ENCODE measurements around the gene NPEPL1. TPM values are rescaled to one million over a fixed set of nuclear protein-coding genes. Genes with fewer than 3 reads are reported as not detected.
"Not testable (repeated sequence)": the region's sequence is repeated elsewhere in the genome, so short reads cannot be mapped to it uniquely, and the experiment has no call there.

Gene NPEPL1
- total RNA-seq, 1 experiment from 2014 or later: 18.1 TPM

GRCh38 chr20:58721951-58722778 lies 29.6 kb downstream of the NPEPL1 start:
- Mint-ChIP-seq H3K27me3 (ENCODE audit: unreplicated experiment) (peaks cover 81% of the 10 kb centered on the region), H3K27ac (ENCODE audit: unreplicated experiment) (no peak overlapping the region), H3K4me1 (ENCODE audit: low read depth, unreplicated experiment) (no peaks in the 10 kb centered on the region), H3K9me3 (ENCODE audit: low read depth, unreplicated experiment) (no peaks in the 10 kb centered on the region), H3K36me3 (ENCODE audit: insufficient read depth, unreplicated experiment) (no peaks in the 10 kb centered on the region), H3K4me3 (ENCODE audit: low read depth, unreplicated experiment) (no peak overlapping the region)
- no peak for TF ChIP-seq CTCF (IDR thresholded peaks at IDR 0.05; ENCODE audit: unreplicated experiment)
- CTCF ChIA-PET: interaction anchor here (0.7 to 1.0 kb wide), 2 partner anchors 24 to 1350 kb away, joined by 3 read pairs; no protein-coding TSS in a partner anchor
- no peak for DNase-seq
- intact Hi-C loops (cut with micrococcal nuclease; ENCODE audit: unreplicated experiment): no loop called here
- no TSS peak for BruUV-seq (replicated peaks)

GRCh38 chr20:58722877-58723627 lies 30.5 kb downstream of the NPEPL1 start:
- Mint-ChIP-seq H3K36me3 (ENCODE audit: insufficient read depth, unreplicated experiment) (no peaks in the 10 kb centered on the region), H3K9me3 (ENCODE audit: low read depth, unreplicated experiment) (no peaks in the 10 kb centered on the region), H3K4me1 (ENCODE audit: low read depth, unreplicated experiment) (no peaks in the 10 kb centered on the region), H3K27me3 (ENCODE audit: unreplicated experiment) (peaks cover 81% of the 10 kb centered on the region), H3K27ac (ENCODE audit: unreplicated experiment) (no peak overlapping the region), H3K4me3 (ENCODE audit: low read depth, unreplicated experiment) (no peak overlapping the region)
- intact Hi-C loops (cut with micrococcal nuclease; ENCODE audit: unreplicated experiment): no loop called here
- no peak for TF ChIP-seq CTCF (IDR thresholded peaks at IDR 0.05; ENCODE audit: unreplicated experiment)
- no TSS peak for BruUV-seq (replicated peaks)
- no peak for DNase-seq
- CTCF ChIA-PET: interaction anchor here (0.6 to 1.0 kb wide), 3 partner anchors 25 to 1351 kb away, joined by 3 read pairs; no protein-coding TSS in a partner anchor

GRCh38 chr20:58723628-58723984 lies 31.0 kb downstream of the NPEPL1 start:
- no peak for DNase-seq
- Mint-ChIP-seq H3K9me3 (ENCODE audit: low read depth, unreplicated experiment) (no peaks in the 10 kb centered on the region), H3K27me3 (ENCODE audit: unreplicated experiment) (peaks cover 83% of the 10 kb centered on the region), H3K4me3 (ENCODE audit: low read depth, unreplicated experiment) (no peak overlapping the region), H3K27ac (ENCODE audit: unreplicated experiment) (no peak overlapping the region), H3K36me3 (ENCODE audit: insufficient read depth, unreplicated experiment) (no peaks in the 10 kb centered on the region), H3K4me1 (ENCODE audit: low read depth, unreplicated experiment) (no peaks in the 10 kb centered on the region)
- CTCF ChIA-PET: interaction anchor here (0.6 to 1.0 kb wide), 2 partner anchors 26 to 389 kb away, joined by 3 read pairs; no protein-coding TSS in a partner anchor
- intact Hi-C loops (cut with micrococcal nuclease; ENCODE audit: unreplicated experiment): no loop called here
- BruUV-seq (replicated peaks): no TSS peak
- no peak for TF ChIP-seq CTCF (IDR thresholded peaks at IDR 0.05; ENCODE audit: unreplicated experiment)

GRCh38 chr20:58726156-58726555 lies 33.6 kb downstream of the NPEPL1 start:
- H3K27ac Mint-ChIP-seq (ENCODE audit: unreplicated experiment); DNase-seq; H3K9me3 Mint-ChIP-seq (ENCODE audit: low read depth, unreplicated experiment); intact Hi-C loops (cut with micrococcal nuclease; ENCODE audit: unreplicated experiment); H3K4me1 Mint-ChIP-seq (ENCODE audit: low read depth, unreplicated experiment); CTCF ChIA-PET; H3K4me3 Mint-ChIP-seq (ENCODE audit: low read depth, unreplicated experiment); BruUV-seq (replicated peaks); H3K36me3 Mint-ChIP-seq (ENCODE audit: insufficient read depth, unreplicated experiment): not testable (repeated sequence)
- H3K27me3 Mint-ChIP-seq (ENCODE audit: unreplicated experiment): peaks cover 84% of the 10 kb centered on the region

Data from Calu3 (cell line).